CMK (cell line): ENCODE data around the gene TSPAN18.

ENCODE experiments used
- DNase-seq: peaks from one replicate; pipeline ENCODE4 v3.0.0-alpha.2; 2010; ENCODE audit warnings: low read depth

Gene TSPAN18

DNA sequence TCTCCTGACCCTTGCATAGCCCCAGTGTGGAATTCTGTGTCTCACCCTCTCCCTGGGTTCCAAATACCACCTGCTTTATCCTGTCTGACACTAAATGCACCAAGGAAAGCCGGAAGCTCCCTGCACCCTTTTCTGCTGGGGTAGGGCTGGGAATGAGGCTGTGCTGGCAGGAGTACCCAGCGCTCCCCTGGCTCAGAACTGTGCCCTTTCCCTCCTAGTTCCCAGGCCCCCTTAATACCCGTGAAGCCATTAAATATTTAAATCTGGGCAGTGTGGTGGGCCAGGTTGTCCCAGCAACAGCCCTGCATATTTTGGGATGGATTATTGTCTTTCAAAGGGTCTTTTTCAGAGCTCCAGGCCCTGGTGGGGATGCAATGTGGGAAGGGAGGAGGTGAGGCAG lies 160.9 kb downstream of the TSPAN18 start:
- no peak for DNase-seq

DNA sequence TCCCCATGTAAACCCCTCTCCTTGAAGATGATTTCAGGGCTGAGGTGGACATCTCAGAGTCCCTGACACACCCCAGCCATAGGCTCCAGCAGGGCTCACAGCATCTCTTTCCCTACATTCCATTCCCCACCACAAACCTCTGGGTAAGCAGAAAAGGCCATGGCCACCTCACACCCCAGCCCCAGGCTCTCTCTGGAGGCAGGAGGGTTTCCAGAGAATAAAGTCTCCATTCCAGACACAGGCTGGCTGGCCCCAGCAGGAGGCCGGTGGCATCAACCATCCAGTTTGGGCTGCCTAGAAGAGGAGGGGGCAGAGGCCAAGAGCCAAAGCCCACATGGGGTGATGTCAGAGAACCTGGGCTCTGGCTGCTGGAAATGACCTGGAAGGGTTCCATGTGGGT lies 162.5 kb downstream of the TSPAN18 start:
- no peak for DNase-seq

DNA sequence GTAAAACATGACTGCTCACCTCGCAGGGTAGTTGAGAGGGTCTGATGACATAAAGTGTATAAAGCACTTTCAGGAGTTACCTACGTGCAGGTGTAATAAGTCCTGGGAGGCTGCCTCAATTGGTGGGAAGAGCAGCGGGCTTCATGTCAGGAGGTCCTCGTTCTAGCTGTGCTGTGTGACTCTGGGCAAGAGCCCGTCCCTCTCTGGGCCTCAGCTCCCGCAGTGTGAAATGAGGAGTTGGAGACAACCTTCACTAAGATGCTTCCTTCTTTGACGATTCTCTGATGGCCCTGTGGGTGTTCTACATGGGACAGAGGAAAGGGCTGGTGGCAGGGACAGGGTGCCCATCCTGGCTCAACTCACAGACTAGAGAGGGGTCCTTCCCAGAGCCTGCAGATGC lies 166.1 kb downstream of the TSPAN18 start:
- DNase-seq: no peak

DNA sequence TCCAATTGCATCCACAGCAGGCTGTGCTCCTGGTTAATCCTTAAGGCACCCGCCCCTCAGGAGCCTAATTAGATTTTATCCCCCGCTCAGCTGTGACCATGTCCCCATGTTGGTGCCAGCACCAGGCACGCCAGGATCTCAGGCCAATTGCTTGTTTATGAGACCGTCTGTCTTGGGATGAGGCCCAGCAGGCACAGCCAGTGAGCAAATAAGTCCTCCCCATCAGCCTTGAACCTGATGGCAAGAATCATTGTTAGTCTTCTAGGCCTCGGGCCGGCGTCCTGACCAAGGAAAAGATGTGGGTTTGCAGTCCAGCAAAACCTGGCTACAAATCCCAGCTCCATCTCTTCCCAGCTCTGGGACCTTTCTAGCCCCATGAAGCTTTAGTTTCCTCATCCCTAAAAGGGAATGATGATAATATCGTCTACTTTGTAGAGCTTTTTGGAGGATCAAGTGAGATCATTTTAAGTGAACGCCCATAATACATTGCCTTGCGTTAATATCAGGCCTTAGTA lies 166.6 kb downstream of the TSPAN18 start:
- DNase-seq: no peak

DNA sequence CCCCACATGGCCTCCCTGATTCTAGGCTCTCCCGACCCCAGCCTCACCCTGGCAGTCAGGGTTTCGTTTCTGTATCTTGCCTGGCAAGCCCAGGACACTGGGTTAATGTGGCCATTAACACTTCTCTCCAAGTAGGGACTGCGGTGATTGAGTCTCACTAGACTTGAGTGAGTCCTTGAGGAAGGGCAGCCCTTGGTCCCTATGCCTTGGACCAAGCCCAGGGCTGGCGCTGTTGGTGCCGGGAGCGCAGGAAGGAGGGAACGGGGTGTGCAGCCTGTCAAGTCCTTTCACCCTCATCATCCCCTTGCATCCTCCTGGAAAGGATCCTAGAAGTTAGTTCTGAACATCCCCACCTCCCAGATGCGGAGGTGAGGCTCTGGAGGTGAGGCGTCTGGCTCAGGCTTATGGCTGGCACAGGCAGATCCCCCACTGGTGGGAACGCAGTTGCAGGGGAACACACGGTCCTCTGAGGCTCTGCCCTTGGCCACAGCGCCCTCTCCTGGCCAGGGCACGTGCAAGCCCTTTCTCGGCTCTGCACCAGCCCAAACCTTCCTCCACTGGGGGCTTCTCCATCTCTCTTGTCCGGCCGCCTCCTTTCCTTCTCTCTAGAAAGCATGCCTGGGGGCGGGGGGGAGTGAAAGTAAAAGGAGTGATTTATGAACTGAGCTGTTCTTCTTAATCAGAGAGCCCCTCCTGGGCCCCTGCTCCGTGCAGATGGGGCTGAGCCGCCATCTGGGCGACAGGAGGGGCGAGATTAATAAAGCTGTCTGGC lies 167.3 kb downstream of the TSPAN18 start:
- peak; percentile 44 for DNase-seq

DNA sequence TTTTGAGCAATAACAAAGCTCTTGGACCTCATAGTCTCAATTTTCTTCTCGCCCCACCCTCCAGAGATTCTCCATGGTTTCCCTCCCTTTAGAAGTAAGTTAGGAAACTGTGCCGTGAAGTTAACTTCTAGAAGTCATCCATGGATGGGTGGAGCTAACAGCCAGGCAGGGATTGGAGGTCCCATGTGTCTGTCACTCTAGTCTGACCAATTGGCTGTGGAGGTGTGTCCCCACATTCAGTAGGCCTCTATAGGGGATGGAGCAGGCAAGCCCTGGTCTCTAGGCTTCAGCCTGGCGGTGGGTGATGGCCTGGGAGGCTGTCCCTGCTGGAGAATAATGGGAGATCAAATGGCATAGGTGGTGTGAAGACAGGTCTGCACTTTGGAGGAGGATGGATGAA lies 173.2 kb downstream of the TSPAN18 start:
- peak; percentile 79 for DNase-seq

DNA sequence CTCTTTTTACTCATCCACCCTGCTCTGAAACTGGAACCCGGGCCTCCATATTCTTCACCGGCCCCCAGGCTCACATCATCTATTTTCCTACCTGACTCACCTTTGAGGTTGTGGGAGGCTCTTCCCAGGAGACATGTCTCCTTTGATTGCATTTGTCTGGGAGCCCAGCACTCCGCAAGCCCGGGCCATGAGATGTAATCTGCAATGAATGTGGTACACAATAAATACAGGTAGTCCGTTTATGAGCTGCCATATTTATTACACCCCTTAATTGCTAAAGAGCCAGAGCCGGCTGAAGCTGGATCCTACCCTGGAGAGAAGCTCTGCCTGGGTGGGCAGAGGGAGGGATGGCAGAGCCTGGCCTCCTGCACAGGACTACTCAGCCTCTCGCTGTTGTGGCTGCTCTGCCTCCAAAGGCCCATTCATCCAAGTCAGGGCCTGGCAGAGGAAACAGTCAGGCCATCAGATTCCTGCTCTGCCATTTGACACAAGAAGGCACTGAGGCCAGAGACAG lies 174.4 kb downstream of the TSPAN18 start:
- no peak for DNase-seq

DNA sequence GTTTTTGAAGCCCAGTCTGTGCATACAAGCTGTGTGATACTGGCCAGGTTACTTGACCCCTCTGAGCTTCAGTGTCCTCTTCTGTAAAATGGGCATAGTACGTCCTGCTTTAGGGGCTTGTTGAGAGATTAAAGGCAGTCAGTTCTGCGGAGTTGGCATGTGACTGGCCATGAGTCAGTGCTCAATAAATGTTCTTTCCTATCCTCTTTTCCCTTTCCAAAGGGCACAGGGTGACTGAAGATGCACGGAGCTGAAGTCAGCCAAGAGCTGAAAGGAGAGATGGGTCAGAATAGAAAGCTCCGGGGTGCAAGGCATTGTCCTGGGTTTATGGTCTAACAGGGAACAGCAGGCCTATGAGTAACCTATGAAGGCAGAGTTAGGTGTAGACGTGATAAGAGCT lies 175.0 kb downstream of the TSPAN18 start:
- no peak for DNase-seq

DNA sequence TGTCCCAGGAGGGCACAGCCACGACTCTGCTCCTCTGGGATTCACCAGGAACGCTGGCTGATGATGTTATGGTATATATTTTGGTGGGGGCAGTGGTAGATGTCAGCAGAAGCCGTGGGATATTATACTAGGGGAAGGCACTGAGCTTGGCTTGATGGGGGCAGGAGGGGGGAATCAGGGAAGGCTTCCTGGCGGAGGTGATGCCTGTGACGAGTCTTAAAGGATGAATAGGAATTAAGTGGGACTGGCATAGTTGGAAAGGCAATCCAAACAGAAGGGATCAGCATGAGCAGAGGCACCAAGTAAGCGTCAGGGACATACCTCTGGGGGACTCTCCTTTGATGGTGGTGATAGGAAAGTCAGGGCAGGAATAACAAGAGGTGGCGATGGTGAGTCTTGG lies 176.3 kb downstream of the TSPAN18 start:
- no peak for DNase-seq

DNA sequence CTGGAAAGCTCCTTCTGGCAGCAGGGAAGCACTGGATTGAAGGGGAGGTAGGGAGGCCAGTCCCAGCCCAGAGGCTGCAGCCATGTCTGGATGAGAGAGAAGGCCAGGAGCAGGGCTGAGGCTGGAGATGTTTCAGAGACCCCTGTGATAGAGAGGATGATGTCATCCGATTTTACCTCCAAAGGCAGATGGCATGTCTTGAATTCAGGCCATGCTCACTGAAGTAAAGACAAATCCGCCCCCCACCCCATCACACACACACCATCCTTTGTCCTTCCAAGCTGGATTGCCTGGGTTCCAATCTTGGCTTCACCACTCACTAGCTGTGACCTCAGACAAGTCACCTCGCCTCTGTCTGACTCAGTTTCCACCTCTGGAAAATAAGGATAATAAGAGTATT lies 176.8 kb downstream of the TSPAN18 start:
- no peak for DNase-seq

DNA sequence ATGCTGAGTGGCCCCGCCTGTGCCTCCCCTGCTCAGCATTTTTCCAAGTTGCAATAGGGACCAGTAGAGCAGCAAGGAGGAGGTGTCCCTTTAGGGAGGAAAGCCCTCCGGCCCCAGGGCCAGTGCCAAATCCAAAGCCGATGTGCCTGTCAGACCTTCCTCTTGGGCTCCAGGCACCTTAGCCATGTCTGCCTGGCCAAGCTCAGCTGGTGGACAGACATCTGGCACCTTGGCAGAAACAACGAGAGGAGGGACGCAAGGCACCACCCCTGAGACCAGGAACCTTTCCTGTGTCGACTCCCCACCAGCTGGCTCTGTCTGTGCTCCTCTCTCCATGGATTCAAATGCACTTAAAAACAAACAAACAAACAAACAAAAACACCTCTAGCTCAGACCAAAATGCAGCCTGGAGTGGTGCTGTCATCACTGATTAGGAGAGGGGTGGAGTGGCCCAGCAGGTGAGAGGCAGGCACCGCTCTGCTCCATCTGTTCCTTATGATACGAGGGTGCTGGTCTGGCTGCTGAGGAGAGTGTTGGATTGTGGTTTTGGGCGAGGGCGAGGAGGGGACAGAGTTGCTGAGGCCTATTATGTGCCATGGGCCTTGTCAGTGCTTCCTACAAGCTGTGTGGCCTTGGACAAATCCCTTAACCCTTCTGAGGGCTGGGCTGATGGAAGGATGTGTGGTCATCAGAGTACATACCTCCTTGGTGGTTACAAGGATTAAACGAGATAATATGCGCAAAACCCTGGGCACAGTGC lies 177.7 kb downstream of the TSPAN18 start:
- DNase-seq: no peak

DNA sequence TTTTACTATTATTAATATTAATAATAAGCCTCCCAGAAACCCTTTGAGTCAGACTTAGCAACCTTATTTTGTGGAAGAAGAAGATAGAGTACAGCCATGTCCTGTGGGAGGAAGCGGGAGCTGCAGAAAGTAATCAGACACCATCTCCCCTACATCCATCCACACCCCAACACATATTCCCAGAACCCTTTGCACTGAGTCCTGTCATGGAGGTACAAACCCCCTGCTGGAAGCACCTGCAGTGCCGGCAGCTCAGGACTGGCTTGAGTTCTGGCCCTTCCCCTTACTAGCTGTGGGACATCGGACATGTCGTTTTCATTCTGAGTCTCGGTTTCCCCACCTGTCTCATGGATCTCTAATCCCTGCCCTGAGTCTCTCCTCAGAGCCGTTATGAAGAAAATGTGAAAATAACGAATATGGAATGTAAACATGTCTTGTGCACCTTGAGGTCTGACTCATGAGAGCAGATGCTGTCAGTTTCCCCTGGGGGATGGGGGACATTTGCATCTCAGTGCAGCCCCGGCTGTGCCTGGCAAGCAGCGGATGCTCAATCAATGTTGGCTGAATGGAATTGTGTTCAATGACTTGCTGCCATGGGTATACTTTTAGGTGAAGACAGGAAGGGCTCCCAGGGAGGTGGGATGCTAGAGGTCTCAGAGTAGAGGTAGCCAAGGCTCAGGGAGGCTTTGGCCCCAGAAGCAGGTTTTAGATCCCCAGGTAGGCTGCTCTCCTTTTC lies 178.5 kb downstream of the TSPAN18 start:
- DNase-seq: no peak

DNA sequence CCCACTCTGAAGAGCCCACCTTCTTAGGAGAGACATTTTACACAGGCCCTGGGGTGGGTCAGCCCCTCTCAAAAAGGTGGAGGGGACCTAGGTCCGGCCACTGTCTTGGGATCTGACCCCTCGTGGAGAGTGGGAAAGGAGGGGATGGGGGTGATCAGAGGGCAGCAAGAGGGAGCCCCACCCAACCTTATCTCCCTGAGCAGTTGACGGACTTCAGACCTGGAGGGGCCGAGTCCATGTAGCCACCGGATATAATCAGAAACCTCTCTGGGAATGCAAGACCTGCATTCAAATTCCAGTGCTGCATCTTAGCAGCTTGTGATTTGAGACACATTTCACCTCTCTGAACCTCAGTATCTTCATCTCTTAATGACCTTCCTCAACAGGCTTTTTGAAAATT lies 179.9 kb downstream of the TSPAN18 start:
- no peak for DNase-seq

DNA sequence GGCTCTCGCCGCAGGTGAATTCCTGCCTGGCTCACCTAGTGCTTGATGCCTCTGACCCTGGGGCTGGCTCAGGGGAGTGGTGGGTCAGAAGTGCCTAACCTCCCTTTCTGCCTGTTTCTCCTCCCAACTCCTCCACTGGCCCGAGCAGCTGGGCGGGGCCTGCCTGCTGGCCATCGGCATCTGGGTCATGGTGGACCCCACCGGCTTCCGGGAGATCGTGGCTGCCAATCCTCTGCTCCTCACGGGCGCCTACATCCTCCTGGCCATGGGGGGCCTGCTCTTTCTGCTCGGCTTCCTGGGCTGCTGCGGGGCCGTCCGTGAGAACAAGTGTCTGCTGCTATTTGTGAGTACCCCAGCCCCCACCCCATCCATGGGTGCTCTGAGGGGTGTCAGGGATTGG lies 182.8 kb downstream of the TSPAN18 start:
- no peak for DNase-seq

DNA sequence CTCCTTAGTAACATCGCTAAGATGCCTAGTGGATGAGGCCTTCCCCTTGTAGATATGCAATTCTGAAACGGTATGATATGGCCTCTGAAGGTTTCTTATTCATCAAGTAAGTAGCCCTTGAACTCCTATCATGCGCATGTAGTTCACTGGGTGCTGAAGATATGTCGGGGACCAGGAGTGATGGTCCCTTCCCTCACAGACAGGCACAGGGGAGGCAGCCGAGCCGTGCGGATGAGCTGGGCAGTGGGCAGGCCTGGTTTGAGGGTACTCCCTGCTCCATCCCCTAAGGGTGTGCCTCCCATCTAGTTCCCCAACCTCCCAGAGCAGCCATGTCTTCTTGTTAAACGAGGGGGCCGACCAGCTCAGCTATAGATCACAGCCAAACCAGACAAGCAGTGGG lies 183.8 kb downstream of the TSPAN18 start:
- DNase-seq: no peak

DNA sequence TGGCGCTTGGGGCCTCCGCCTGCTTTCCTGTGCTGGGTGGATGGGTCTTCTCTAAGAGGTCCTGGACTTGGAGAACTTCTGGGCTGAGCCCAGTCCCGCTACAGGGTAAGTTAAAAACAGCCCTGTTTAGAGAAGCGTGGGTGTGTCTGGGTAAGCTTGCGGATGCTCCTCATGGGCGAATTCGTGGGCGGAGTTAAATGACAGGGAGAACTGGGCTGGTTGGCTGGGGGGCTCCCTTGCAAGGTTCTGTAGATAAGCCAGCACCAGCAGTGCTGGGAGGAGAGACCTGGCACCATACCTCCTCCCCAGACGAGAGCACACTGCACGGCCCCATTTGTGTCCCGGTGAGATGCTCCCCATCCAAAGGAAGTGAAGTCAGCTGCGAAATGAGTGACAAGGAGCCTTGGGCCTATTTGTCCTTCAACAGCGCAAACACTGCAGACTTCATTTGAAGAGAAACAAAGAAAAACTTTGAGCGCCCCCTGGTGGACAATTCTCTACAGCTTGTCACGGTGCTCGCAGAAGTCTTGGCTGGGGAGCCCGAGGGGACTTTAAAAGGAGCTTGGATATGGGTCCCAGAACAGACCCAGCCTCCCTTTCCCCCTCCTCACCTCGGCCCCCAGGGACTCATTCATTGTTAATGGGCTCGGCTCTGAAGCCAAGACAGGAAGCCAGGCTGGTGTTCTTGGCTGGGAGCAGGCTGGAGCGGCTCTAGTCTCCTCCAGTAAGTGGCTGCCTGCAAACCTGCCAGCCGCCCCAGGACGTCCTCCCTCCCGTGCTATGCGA lies 184.5 kb downstream of the TSPAN18 start:
- peak; percentile 37 for DNase-seq

DNA sequence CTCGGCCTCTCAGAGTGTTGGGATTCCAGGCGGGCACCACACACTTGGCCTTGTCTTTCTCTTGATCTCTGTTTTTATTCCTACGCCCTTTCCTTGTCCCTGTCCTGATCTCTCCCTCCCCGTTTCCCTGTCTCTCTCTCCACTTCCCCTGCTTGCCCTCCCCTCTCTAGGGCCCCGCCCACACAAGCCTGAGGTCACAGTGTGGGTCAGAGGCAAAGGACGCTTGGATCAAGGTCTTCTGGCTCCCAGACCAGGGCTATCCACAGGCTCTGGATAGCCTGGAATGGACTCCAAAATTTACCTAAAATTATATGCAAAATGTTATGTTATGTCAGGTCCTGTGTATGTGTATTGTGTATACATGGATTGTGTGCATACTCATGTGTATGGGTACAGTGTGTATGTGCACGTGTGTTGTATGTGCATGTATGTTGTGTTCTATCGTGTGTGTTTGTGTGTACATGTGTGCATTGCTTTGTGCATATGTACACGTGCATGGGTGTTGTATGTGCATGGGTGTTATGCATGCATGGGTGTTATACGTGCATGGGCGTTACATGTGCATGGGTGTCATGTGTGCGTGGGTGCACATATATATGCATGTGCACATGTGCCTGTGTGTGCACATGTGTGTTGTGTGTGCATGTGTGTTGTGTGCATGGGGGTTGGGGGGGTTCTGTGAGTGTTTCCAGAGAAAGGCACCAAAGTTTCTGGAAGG lies 185.7 kb downstream of the TSPAN18 start:
- no peak for DNase-seq

DNA sequence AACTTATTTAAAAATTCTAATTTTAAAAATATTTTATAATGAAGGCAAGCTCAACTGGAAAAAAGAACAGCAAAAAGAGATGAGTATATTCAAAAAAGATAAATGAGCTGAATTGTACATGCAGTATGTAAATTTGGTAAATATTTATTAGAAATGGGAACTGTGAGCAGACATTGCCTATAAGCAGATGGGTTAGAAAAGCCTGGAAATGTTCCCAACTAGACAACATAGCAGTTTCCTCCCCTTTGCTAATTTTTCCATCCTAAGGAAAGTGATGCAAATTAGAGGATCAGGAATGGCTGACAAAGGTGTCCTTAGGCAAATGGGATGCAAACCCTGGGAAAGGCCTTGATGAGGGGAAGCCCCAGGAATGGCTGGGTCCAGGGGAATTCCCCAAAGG lies 186.7 kb downstream of the TSPAN18 start:
- no peak for DNase-seq

DNA sequence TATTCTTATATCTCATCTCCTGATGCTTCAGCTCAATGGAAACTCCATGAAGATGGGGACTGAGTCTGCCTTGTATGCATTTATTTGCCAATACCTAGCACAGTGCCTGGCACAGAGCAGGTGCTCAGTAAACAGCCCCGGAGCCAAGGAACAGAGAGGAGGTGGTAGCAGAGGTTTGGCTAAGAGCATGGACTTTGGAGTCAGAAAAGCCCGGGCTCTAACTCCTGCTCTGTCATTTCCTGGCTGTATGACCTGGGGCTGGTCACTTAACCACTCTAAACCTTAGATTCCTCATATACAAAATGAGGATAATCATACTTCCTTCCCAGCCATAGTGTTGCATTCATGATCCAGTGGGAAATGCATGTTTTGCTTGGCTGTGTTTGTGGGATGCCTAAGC lies 187.3 kb downstream of the TSPAN18 start:
- no peak for DNase-seq

DNA sequence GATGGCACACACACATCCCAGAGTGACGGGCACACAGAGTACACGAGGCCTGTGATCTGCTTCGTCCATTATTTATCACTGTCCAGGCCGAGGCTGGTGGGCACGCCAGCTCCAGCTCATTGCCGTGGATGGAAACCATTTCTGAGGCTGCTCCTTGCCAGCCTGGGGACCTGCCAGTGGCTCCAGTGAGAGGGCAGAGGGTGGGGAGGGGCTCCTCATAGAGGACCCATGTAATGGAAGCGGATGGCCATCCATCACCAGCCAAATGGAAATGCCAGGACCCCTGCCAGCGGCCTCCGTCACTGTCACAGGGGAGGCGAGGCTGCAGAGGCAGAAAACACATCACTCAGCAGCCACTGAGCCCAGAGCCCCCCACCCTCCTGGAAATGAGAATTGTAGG lies 188.2 kb downstream of the TSPAN18 start:
- DNase-seq: no peak

DNA sequence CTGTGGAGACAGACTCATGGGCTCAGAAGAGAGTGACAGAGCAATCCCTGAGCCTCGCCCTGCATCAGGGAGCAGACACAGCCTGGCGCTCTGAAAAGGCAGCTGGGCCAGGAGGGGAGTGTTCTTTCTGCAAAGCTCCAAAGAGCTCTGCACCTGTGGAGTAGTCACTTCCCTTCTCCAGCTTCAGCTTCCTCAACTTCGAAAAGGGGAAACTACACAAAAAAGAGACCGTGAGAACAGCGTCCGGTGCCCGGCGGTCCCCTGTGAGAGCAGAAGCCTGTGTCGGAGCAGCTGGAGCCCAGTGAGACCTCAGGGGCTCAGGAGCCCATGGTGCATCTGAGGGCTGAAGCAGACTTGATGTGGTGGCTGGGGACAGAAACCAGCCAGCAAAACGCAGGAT lies 188.9 kb downstream of the TSPAN18 start:
- DNase-seq: no peak
